Nephron progenitor cell (in vitro differentiated cells): ENCODE measurements around the gene CENATAC.

ENCODE experiments used
- DNase-seq: peaks from one replicate; pipeline ENCODE4 v3.0.0; 2021
- H3K27ac Mint-ChIP-seq: 2 replicates; pipeline ENCODE4 v1.8.0; 2021; ENCODE audit warnings: mild to moderate bottlenecking, moderate library complexity, mixed read lengths
- H3K27me3 Mint-ChIP-seq: 2 replicates; pipeline ENCODE4 v1.8.0; 2021; ENCODE audit warnings: mild to moderate bottlenecking, low read depth, mixed read lengths; ENCODE audit not compliant: poor library complexity
- H3K36me3 Mint-ChIP-seq: 2 replicates; pipeline ENCODE4 v1.8.0; 2021; ENCODE audit warnings: low read depth, mixed read lengths
- H3K4me1 Mint-ChIP-seq: 2 replicates; pipeline ENCODE4 v1.8.0; 2021; ENCODE audit warnings: mixed read lengths
- H3K4me3 Mint-ChIP-seq: 2 replicates; pipeline ENCODE4 v1.8.0; 2021; ENCODE audit warnings: mild to moderate bottlenecking, moderate library complexity, mixed read lengths
- H3K9me3 Mint-ChIP-seq: 2 replicates; pipeline ENCODE4 v1.8.0; 2021; ENCODE audit warnings: mild to moderate bottlenecking, moderate library complexity, mixed read lengths
- CTCF ChIP-seq: fragments of 200-600 bp; sonication (generic); IDR thresholded peaks from 2 replicates; pipeline ENCODE4 v1.5.0; 2021; ENCODE audit warnings: antibody characterized with exemption

The CENATAC gene

GRCh38 chr11:119048644-119049043 is 50.7 kb downstream of the CENATAC start:
- TF ChIP-seq CTCF: no peak
- DNase-seq: no peak
- Mint-ChIP-seq H3K36me3 (peaks cover 67% of the 10 kb centered on the region), H3K4me3 (no peak overlapping the region), H3K9me3 (no peaks in the 10 kb centered on the region), H3K4me1 (peaks cover 15% of the 10 kb centered on the region), H3K27me3 (peaks cover 3% of the 10 kb centered on the region), H3K27ac (no peak overlapping the region)

- H3K36me3 Mint-ChIP-seq: peaks cover 71% of the 10 kb centered on the region
- H3K4me3 Mint-ChIP-seq: no peak overlapping the region
- TF ChIP-seq CTCF: no peak
- peaks cover 3% of the 10 kb centered on the region for H3K27me3 Mint-ChIP-seq
- DNase-seq: no peak
- no peaks in the 10 kb centered on the region for H3K9me3 Mint-ChIP-seq
- H3K4me1 Mint-ChIP-seq: peaks cover 15% of the 10 kb centered on the region
- no peak overlapping the region for H3K27ac Mint-ChIP-seq
These were observed 51.1 kb downstream of the CENATAC start for GRCh38 chr11:119049081-119049480.

- Mint-ChIP-seq H3K27me3 (no peaks in the 10 kb centered on the region), H3K4me1 (peaks cover 17% of the 10 kb centered on the region), H3K36me3 (peaks cover 77% of the 10 kb centered on the region), H3K27ac (no peak overlapping the region), H3K9me3 (no peaks in the 10 kb centered on the region), H3K4me3 (no peak overlapping the region)
- no peak for DNase-seq
- no peak for TF ChIP-seq CTCF
These were observed 53.7 kb downstream of the CENATAC start for GRCh38 chr11:119051440-119052162.

- H3K36me3 Mint-ChIP-seq: peaks cover 70% of the 10 kb centered on the region
- H3K4me1 Mint-ChIP-seq: peaks cover 17% of the 10 kb centered on the region
- no peak overlapping the region for H3K4me3 Mint-ChIP-seq
- H3K27ac Mint-ChIP-seq: peak overlapping the region; percentile 23
- H3K27me3 Mint-ChIP-seq: no peaks in the 10 kb centered on the region
- no peaks in the 10 kb centered on the region for H3K9me3 Mint-ChIP-seq
- no peak for TF ChIP-seq CTCF
- no peak for DNase-seq
These were observed 54.4 kb downstream of the CENATAC start for GRCh38 chr11:119052163-119052814.

GRCh38 chr11:119054418-119054817 is 56.5 kb downstream of the CENATAC start:
- Mint-ChIP-seq H3K4me3 (no peak overlapping the region), H3K27ac (no peak overlapping the region), H3K36me3 (peaks cover 59% of the 10 kb centered on the region), H3K4me1 (peaks cover 30% of the 10 kb centered on the region), H3K9me3 (no peaks in the 10 kb centered on the region), H3K27me3 (no peaks in the 10 kb centered on the region)
- TF ChIP-seq CTCF: no peak
- no peak for DNase-seq

GRCh38 chr11:119055901-119056300 is 58.0 kb downstream of the CENATAC start:
- H3K4me3 Mint-ChIP-seq: peak overlapping the region; percentile 94
- H3K36me3 Mint-ChIP-seq: peaks cover 63% of the 10 kb centered on the region
- H3K9me3 Mint-ChIP-seq: peaks cover 4% of the 10 kb centered on the region
- TF ChIP-seq CTCF: no peak
- peaks cover 4% of the 10 kb centered on the region for H3K27me3 Mint-ChIP-seq
- peak overlapping the region; percentile 89 for H3K27ac Mint-ChIP-seq
- no peak for DNase-seq
- peaks cover 30% of the 10 kb centered on the region for H3K4me1 Mint-ChIP-seq
